Natural killer cell (primary cell): ENCODE measurements around the gene EIF1. TPM values are rescaled to one million over a fixed set of nuclear protein-coding genes. Genes with fewer than 3 reads are reported as not detected.

ENCODE experiments used
- ATAC-seq, 3 donors: fragments of 150-1000 bp in 2 of 3; fragments of 200-7000 bp in 1 of 3; cut with Tn5 transposase; 1 replicate in 1 of 3; 2 replicates in 2 of 3; pipeline ENCODE4 v1.10.0; 2021; ENCODE audit warnings: mild to moderate bottlenecking in 2 of 3, moderate library complexity in 2 of 3
- DNase-seq, 2 donors: peaks; one replicate each; pipeline versions ENCODE4 v3.0.0 to v3.0.0-alpha.2; 2013 to 2021; ENCODE audit warnings: mixed read lengths in 1 of 2
- H3K27ac ChIP-seq: one replicate; pipeline ENCODE4 v1.5.1; 2013; ENCODE audit warnings: mild to moderate bottlenecking, low read length
- H3K27me3 ChIP-seq: one replicate; pipeline ENCODE4 v1.6.1; 2013; ENCODE audit warnings: low read length; ENCODE audit not compliant: control insufficient read depth, insufficient read depth
- H3K36me3 ChIP-seq: one replicate; pipeline ENCODE4 v1.6.1; 2013; ENCODE audit warnings: low read length; ENCODE audit not compliant: control insufficient read depth, insufficient read depth
- H3K4me1 ChIP-seq: one replicate; pipeline ENCODE4 v1.6.1; 2013; ENCODE audit warnings: low read length; ENCODE audit not compliant: control insufficient read depth, insufficient read depth
- H3K4me3 ChIP-seq: one replicate; pipeline ENCODE4 v1.5.1; 2013; ENCODE audit warnings: low read length
- H3K9me3 ChIP-seq: one replicate; pipeline ENCODE4 v1.6.1; 2013; ENCODE audit warnings: low read length; ENCODE audit not compliant: control insufficient read depth, insufficient read depth
- H3K27ac Mint-ChIP-seq, 2 donors: one replicate each; pipeline ENCODE4 v1.8.0; 2022; ENCODE audit warnings: mild to moderate bottlenecking in 2 of 2, mixed read lengths in 2 of 2, moderate library complexity in 1 of 2
- H3K27me3 Mint-ChIP-seq, 2 donors: one replicate each; pipeline ENCODE4 v1.8.0; 2022; ENCODE audit warnings: low read depth in 2 of 2, mixed read lengths in 2 of 2
- H3K36me3 Mint-ChIP-seq: one replicate; pipeline ENCODE4 v1.8.0; 2022; ENCODE audit warnings: mixed read lengths
- H3K4me1 Mint-ChIP-seq, 2 donors: one replicate each; pipeline ENCODE4 v1.8.0; 2022; ENCODE audit warnings: mixed read lengths in 2 of 2
- H3K4me3 Mint-ChIP-seq: one replicate; pipeline ENCODE4 v1.8.0; 2022; ENCODE audit warnings: mild to moderate bottlenecking, moderate library complexity, mixed read lengths
- H3K9me3 Mint-ChIP-seq, 2 donors: one replicate each; pipeline ENCODE4 v1.8.0; 2022; ENCODE audit warnings: mixed read lengths in 2 of 2
- CTCF ChIP-seq: fragments of 200-600 bp; IDR thresholded peaks from one replicate; pipeline ENCODE4 v1.8.0; 2022; ENCODE audit warnings: antibody characterized with exemption
- WGBS: methylation state at CpG from one replicate; pipeline ENCODE4 v1.1.7; 2013; ENCODE audit warnings: missing lambda C conversion rate; ENCODE audit not compliant: insufficient coverage; 5-methylcytosine and 5-hydroxymethylcytosine counted together
- intact Hi-C: fragments of 100-400 bp; cut with micrococcal nuclease; formaldehyde crosslinking; loops from one replicate; pipeline ENCODE4 v1.14.2; 2022
- total RNA-seq, 4 donors: library from RNA; stranded (reverse); fragments of 120-200 nt in 1 of 4; gene quantifications; one replicate each; pipeline versions ENCODE4 v1.2.3 to v1.2.4, GENCODE V29; 2013 to 2022

The EIF1 gene
- total RNA-seq, 3 donors from 2014 or later (not counting 1 experiment from before 2014, with no cell fraction given) = 2,034 to 2,368 (median 2,279) TPM

GRCh38 chr17:41740506-41740905, 51.8 kb downstream of the EIF1 start:
- peaks cover 10% of the 10 kb centered on the region for H3K27me3 ChIP-seq
- H3K27ac ChIP-seq = no peak overlapping the region
- Mint-ChIP-seq H3K4me1 (no peaks in the 10 kb centered on the region), H3K27me3 (peaks cover 13 to 14% of the 10 kb centered on the region in 2 donors), H3K9me3 (no peaks in the 10 kb centered on the region), H3K36me3 (no peaks in the 10 kb centered on the region), H3K4me3 (no peak overlapping the region), H3K27ac (no peak overlapping the region)
- TF ChIP-seq CTCF = no peak
- ATAC-seq (no peak), DNase-seq (no peak)
- H3K4me3 ChIP-seq = no peak overlapping the region
- no peaks in the 10 kb centered on the region for H3K9me3 ChIP-seq
- 89% methylated on average over 4 of the region's 5 CpGs for WGBS
- no peaks in the 10 kb centered on the region for H3K36me3 ChIP-seq
- H3K4me1 ChIP-seq = peaks cover 4% of the 10 kb centered on the region
- intact Hi-C loops = no loop called here

- intact Hi-C loops = no loop called here
- Mint-ChIP-seq H3K27ac (no peak overlapping the region), H3K27me3 (peaks cover under 1 to 6% of the 10 kb centered on the region in 2 donors), H3K4me1 (no peaks in the 10 kb centered on the region), H3K36me3 (no peaks in the 10 kb centered on the region), H3K9me3 (no peaks in the 10 kb centered on the region), H3K4me3 (no peak overlapping the region)
- Histone ChIP-seq H3K4me3 (no peak overlapping the region), H3K9me3 (no peaks in the 10 kb centered on the region), H3K27me3 (peaks cover 7% of the 10 kb centered on the region), H3K4me1 (peaks cover 4% of the 10 kb centered on the region), H3K36me3 (no peaks in the 10 kb centered on the region), H3K27ac (no peak overlapping the region)
- ATAC-seq (no peak), DNase-seq (no peak)
- 86% methylated on average over 9 of the region's 9 CpGs for WGBS
- no peak for TF ChIP-seq CTCF
Measured at GRCh38 chr17:41741709-41742108, 53.0 kb downstream of the EIF1 start.

Other genes starting within 250 kb of the EIF1 start
- gene KRT38, start 247.9 kb upstream of the EIF1 start, total RNA-seq = not detected
- not detected for gene KRT32, start 221.5 kb upstream of the EIF1 start, total RNA-seq
- not detected for gene KRT35, start 207.7 kb upstream of the EIF1 start, total RNA-seq
- not detected for gene KRT36, start 199.0 kb upstream of the EIF1 start, total RNA-seq
- not detected for gene KRT13, start 183.3 kb upstream of the EIF1 start, total RNA-seq
- not detected for gene KRT15, start 170.0 kb upstream of the EIF1 start, total RNA-seq
- not detected for gene KRT19, start 160.6 kb upstream of the EIF1 start, total RNA-seq
- gene KRT9, start 116.8 kb upstream of the EIF1 start, total RNA-seq = not detected
- not detected for gene KRT14, start 102.0 kb upstream of the EIF1 start, total RNA-seq
- gene KRT16, start 76.1 kb upstream of the EIF1 start, total RNA-seq = not detected
- not detected for gene KRT17, start 64.3 kb upstream of the EIF1 start, total RNA-seq
- not detected for gene GAST, start 23.4 kb downstream of the EIF1 start, total RNA-seq
- gene HAP1, start 45.8 kb downstream of the EIF1 start, total RNA-seq = not detected
- 10 to 100 TPM in 1 of 3 donors, 1 to 10 TPM in 2; 1.8 to 12.1 (median 2.0) TPM for gene JUP, start 97.8 kb downstream of the EIF1 start, total RNA-seq
- gene P3H4, start 123.1 kb downstream of the EIF1 start, total RNA-seq = 1 to 10 TPM; 6.9 to 8.9 (median 7.5) TPM
- gene FKBP10, start 124.1 kb downstream of the EIF1 start, total RNA-seq = 1 to 10 TPM; 5.6 to 8.8 (median 6.0) TPM
- 1 to 10 TPM; 9.1 to 10.0 (median 9.8) TPM for gene NT5C3B, start 147.3 kb downstream of the EIF1 start, total RNA-seq
- gene KLHL10, start 148.9 kb downstream of the EIF1 start, total RNA-seq = not detected
- gene KLHL11, start 176.5 kb downstream of the EIF1 start, total RNA-seq = 10 to 100 TPM; 19.4 to 29.0 (median 28.2) TPM
- 100 to 1,000 TPM in 2 of 3 donors, 10 to 100 TPM in 1; 86.5 to 106 (median 106) TPM for gene ACLY, start 230.1 kb downstream of the EIF1 start, total RNA-seq
- 1 to 10 TPM in 1 of 3 donors, under 1 TPM in 2; 0.70 to 2.9 (median 0.95) TPM for gene ODAD4, start 241.7 kb downstream of the EIF1 start, total RNA-seq